Osteocyte (in vitro differentiated cells): Measurements from ENCODE around the gene KRT38. TPM values are rescaled to one million over a fixed set of nuclear protein-coding genes. Genes with fewer than 3 reads are reported as not detected.

ENCODE experiments used
- DNase-seq: peaks from one replicate; pipeline ENCODE4 v3.0.0; 2021; ENCODE audit warnings: mixed read lengths; ENCODE audit not compliant: unreplicated experiment; ENCODE audit errors: extremely low spot score
- H3K27ac Mint-ChIP-seq: one replicate; pipeline ENCODE4 v1.8.0; 2021; ENCODE audit warnings: mild to moderate bottlenecking, mixed read lengths; ENCODE audit not compliant: unreplicated experiment
- H3K27me3 Mint-ChIP-seq: one replicate; pipeline ENCODE4 v1.8.0; 2021; ENCODE audit warnings: mixed read lengths; ENCODE audit not compliant: unreplicated experiment
- H3K36me3 Mint-ChIP-seq: one replicate; pipeline ENCODE4 v1.8.0; 2021; ENCODE audit warnings: mixed read lengths; ENCODE audit not compliant: unreplicated experiment
- H3K4me1 Mint-ChIP-seq: one replicate; pipeline ENCODE4 v1.8.0; 2021; ENCODE audit warnings: mixed read lengths; ENCODE audit not compliant: unreplicated experiment
- H3K4me3 Mint-ChIP-seq: one replicate; pipeline ENCODE4 v1.8.0; 2021; ENCODE audit warnings: mild to moderate bottlenecking, moderate library complexity, mixed read lengths; ENCODE audit not compliant: unreplicated experiment
- H3K9me3 Mint-ChIP-seq: one replicate; pipeline ENCODE4 v1.8.0; 2021; ENCODE audit warnings: mixed read lengths; ENCODE audit not compliant: unreplicated experiment
- CTCF ChIP-seq: fragments of 200-600 bp; sonication (generic); IDR thresholded peaks from 2 replicates; pipeline ENCODE4 v1.5.0; 2021; ENCODE audit warnings: antibody characterized with exemption, mild to moderate bottlenecking, moderate library complexity
- total RNA-seq: library from RNA; stranded (reverse); gene quantifications from 2 replicates; pipeline ENCODE4 v1.2.1, GENCODE V29; 2021

Gene KRT38
- total RNA-seq, 1 donor from 2014 or later: not detected

- Mint-ChIP-seq H3K36me3 (no peaks in the 10 kb centered on the region), H3K4me3 (no peak overlapping the region), H3K4me1 (peaks cover 9% of the 10 kb centered on the region), H3K27ac (no peak overlapping the region), H3K27me3 (no peaks in the 10 kb centered on the region), H3K9me3 (no peaks in the 10 kb centered on the region)
- DNase-seq: no peak
- TF ChIP-seq CTCF: no peak
Measured at GRCh38 chr17:41394254-41394996, 46.4 kb downstream of the KRT38 start.

GRCh38 chr17:41393826-41394225, 47.0 kb downstream of the KRT38 start:
- no peak for DNase-seq
- Mint-ChIP-seq H3K27me3 (no peaks in the 10 kb centered on the region), H3K4me3 (no peak overlapping the region), H3K36me3 (no peaks in the 10 kb centered on the region), H3K4me1 (peaks cover 9% of the 10 kb centered on the region), H3K27ac (no peak overlapping the region), H3K9me3 (no peaks in the 10 kb centered on the region)
- no peak for TF ChIP-seq CTCF

GRCh38 chr17:41393294-41393693, 47.5 kb downstream of the KRT38 start:
- no peak for TF ChIP-seq CTCF
- Mint-ChIP-seq H3K27me3 (no peaks in the 10 kb centered on the region), H3K4me1 (peaks cover 9% of the 10 kb centered on the region), H3K4me3 (no peak overlapping the region), H3K9me3 (no peaks in the 10 kb centered on the region), H3K36me3 (no peaks in the 10 kb centered on the region), H3K27ac (no peak overlapping the region)
- no peak for DNase-seq

- no peak for TF ChIP-seq CTCF
- H3K9me3 Mint-ChIP-seq: no peaks in the 10 kb centered on the region
- H3K27ac Mint-ChIP-seq: no peak overlapping the region
- DNase-seq: no peak
- no peak overlapping the region for H3K4me3 Mint-ChIP-seq
- peaks cover 9% of the 10 kb centered on the region for H3K4me1 Mint-ChIP-seq
- no peaks in the 10 kb centered on the region for H3K36me3 Mint-ChIP-seq
- no peaks in the 10 kb centered on the region for H3K27me3 Mint-ChIP-seq
Measured at GRCh38 chr17:41392278-41392677, 48.5 kb downstream of the KRT38 start.

GRCh38 chr17:41391535-41391934, 49.2 kb downstream of the KRT38 start:
- H3K27me3 Mint-ChIP-seq: no peaks in the 10 kb centered on the region
- TF ChIP-seq CTCF: no peak
- H3K9me3 Mint-ChIP-seq: peaks cover 3% of the 10 kb centered on the region
- no peak for DNase-seq
- H3K36me3 Mint-ChIP-seq: peaks cover 1% of the 10 kb centered on the region
- peaks cover 9% of the 10 kb centered on the region for H3K4me1 Mint-ChIP-seq
- no peak overlapping the region for H3K4me3 Mint-ChIP-seq
- no peak overlapping the region for H3K27ac Mint-ChIP-seq
